Left lobe of liver (tissue), 2 donors: ENCODE data around the gene CLEC16A. TPM values are rescaled to one million over a fixed set of nuclear protein-coding genes. Genes with fewer than 3 reads are reported as not detected.

ENCODE experiments used
- ATAC-seq: fragments of 200-7000 bp; cut with Tn5 transposase; one replicate; pipeline ENCODE4 v1.9.1; 2020; ENCODE audit warnings: mild to moderate bottlenecking, moderate library complexity
- DNase-seq: peaks from one replicate; pipeline ENCODE4 v3.0.0-alpha.2; 2020; ENCODE audit warnings: low spot score
- total RNA-seq: library from RNA; stranded (reverse); gene quantifications from one replicate; pipeline ENCODE4 v1.2.1, GENCODE V29; 2021
- donor health status: DM: no; HTN: no; CAD: no; lungs with moderate emphysema.
- donor health status: DM: no; HTN: yes; CAD: no.

Gene CLEC16A
- total RNA-seq, 1 donor from 2014 or later = 21.6 TPM

- no peak for DNase-seq
- ATAC-seq = peak; percentile 15
These were observed 237.5 kb downstream of the CLEC16A start for GRCh38 chr16:11181899-11182279.

GRCh38 chr16:11182411-11182810 is 238.0 kb downstream of the CLEC16A start:
- ATAC-seq (no peak), DNase-seq (no peak)

- ATAC-seq (no peak), DNase-seq (no peak)
These were observed 238.9 kb downstream of the CLEC16A start for GRCh38 chr16:11183035-11183812.

- ATAC-seq (no peak), DNase-seq (no peak)
These were observed 239.6 kb downstream of the CLEC16A start for GRCh38 chr16:11183951-11184350.

GRCh38 chr16:11187522-11188023 is 243.2 kb downstream of the CLEC16A start:
- ATAC-seq = no peak
- no peak for DNase-seq

- no peak for DNase-seq
- ATAC-seq = peak; percentile 77
These were observed 244.7 kb downstream of the CLEC16A start for GRCh38 chr16:11188801-11189740.

GRCh38 chr16:11190588-11191560 is 246.5 kb downstream of the CLEC16A start:
- ATAC-seq (no peak), DNase-seq (no peak)

GRCh38 chr16:11191665-11192064 is 247.3 kb downstream of the CLEC16A start:
- ATAC-seq (no peak), DNase-seq (no peak)

- ATAC-seq = no peak
- DNase-seq = no peak
These were observed 249.1 kb downstream of the CLEC16A start for GRCh38 chr16:11193494-11193893.

- no peak for DNase-seq
- ATAC-seq = no peak
These were observed 250.5 kb downstream of the CLEC16A start for GRCh38 chr16:11194913-11195312.

- no peak for ATAC-seq
These were observed 252.0 kb downstream of the CLEC16A start for GRCh38 chr16:11196286-11196828.

GRCh38 chr16:11198375-11198774 is 254.0 kb downstream of the CLEC16A start:
- ATAC-seq = no peak

More at GRCh38 chr16:11196286-11196828, 252.0 kb downstream of the CLEC16A start:
- no peak for DNase-seq

GRCh38 chr16:11198828-11199227 is 254.5 kb downstream of the CLEC16A start:
- DNase-seq (no peak), ATAC-seq (no peak)

More at GRCh38 chr16:11198375-11198774, 254.0 kb downstream of the CLEC16A start:
- DNase-seq = no peak

- no peak for ATAC-seq
- DNase-seq = no peak
These were observed 256.2 kb downstream of the CLEC16A start for GRCh38 chr16:11200592-11200991.

- ATAC-seq = no peak
- no peak for DNase-seq
These were observed 257.3 kb downstream of the CLEC16A start for GRCh38 chr16:11201498-11202259.

- DNase-seq = no peak
- no peak for ATAC-seq
These were observed 258.1 kb downstream of the CLEC16A start for GRCh38 chr16:11202260-11203091.

- ATAC-seq = no peak
These were observed 258.8 kb downstream of the CLEC16A start for GRCh38 chr16:11203111-11203623.

GRCh38 chr16:11204513-11205047 is 260.2 kb downstream of the CLEC16A start:
- DNase-seq (no peak), ATAC-seq (no peak)

More at GRCh38 chr16:11203111-11203623, 258.8 kb downstream of the CLEC16A start:
- DNase-seq = no peak
